Putamen (tissue), 1 donor: ENCODE results near the gene USP48.
"Not testable (repeated sequence)": the region's sequence is repeated elsewhere in the genome, so short reads cannot be mapped to it uniquely, and the experiment has no call there.

ENCODE experiments used
- DNase-seq: peaks from one replicate; pipeline ENCODE4 v3.0.0-alpha.2; 2016; ENCODE audit warnings: low spot score

Gene USP48

GRCh38 chr1:21634806-21635535 lies 148.0 kb downstream of the USP48 start:
- DNase-seq = no peak

GRCh38 chr1:21633992-21634805 lies 148.8 kb downstream of the USP48 start:
- no peak for DNase-seq

- DNase-seq = no peak
Measured at GRCh38 chr1:21633141-21633755, 149.7 kb downstream of the USP48 start.

DNA sequence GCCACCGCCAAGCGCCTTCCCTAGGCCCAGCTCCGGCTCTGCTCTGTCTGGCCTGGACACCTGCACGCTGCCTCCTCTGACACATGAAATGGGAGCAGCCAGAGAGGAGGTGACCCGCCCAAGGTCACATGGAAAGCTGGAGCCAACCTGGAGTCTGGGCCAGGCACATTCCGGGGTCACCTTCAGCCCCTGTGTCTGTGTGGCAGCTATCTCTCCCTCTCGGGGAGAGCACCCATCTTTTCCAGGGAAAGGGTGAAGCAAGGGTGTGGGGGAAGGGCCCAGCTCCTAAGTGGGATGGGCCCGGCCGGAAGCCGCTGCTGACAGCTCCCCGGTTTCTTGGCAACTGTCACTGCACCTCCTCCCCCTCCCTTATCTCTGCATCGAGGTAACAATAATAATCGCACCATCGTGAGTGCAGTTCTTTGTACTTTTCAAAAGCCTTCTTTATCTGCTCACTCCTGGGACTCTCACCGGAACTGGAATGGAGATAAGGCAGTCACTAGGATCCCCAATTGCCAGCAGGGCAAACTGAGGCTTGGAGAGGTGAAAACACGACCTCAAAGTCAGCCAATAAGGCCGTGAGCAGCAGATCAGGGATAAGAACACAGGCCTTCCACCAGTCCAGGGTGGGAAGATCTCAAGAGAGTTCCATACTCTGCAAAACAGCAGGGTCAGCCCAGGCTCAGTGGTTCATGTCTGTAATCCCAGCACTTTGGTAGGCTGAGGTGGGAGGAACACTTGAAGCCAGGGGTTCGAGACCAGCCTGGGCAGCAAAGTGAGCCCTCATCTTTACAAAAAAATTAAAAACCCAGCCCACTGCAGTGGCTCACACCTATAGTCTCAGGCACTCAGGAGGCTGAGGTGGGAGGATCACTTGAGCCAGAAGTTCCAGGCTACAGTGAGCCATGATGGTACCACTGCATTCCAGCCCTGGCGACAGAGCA lies 150.7 kb downstream of the USP48 start:
- peak; percentile 70 for DNase-seq

- not testable (repeated sequence) for DNase-seq
Measured at GRCh38 chr1:21631590-21631943, 151.4 kb downstream of the USP48 start.

DNA sequence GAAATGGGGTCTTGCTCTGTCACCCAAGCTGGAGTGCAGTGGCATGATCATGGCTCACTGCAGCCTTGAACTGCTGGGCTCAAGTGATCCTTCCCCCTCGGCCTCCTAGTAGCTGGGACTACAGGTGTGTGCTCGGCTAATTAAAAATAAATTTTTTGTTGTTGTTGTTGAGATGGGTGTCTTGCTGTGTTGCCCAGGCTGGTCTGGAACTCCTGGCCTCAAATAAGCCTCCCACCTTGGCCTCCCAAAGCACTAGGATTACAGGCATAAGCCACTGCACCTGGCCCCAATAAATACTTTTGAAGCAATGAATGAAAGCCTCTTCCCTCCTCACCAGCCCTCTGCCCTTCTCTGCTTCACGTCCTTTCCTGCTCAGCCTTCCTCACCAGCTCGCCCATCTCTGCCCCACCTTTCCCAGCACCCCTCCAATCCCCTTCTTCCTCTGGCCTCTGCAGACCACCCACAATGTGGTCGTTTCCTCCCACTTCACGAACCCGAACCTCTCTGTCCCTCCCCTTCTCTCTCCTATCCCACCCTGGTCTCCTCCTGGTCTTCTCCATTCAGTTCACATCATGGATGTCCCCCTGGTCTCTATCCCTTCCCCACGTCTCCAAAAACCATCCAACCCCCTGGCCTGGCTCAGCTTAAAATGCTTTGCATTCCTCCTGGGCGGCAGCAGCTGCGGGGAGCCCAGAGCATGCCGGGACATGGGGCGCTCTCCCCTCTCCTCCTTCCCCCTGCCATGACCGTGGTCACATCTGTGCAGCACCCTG lies 152.2 kb downstream of the USP48 start:
- no peak for DNase-seq

DNA sequence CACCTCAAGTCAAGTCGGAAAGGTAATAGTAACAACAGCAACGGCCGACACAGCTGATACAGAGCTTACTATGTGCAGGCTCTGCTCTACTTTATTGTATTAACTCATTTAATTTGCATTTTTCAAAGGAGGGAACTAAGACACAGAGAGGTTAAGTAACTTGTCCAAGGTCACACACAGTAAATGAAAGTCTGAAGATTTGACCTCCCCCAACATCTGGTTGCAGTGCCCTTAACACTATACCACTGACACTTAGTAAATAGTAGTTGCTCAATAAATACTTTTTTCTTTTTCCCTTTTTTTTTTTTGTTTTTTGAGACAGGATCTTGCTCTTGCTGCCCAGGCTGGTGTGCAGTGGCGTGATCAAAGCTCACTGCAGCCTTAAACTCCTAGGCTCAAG lies 153.0 kb downstream of the USP48 start:
- no peak for DNase-seq

- no peak for DNase-seq
Measured at GRCh38 chr1:21628798-21629393, 154.1 kb downstream of the USP48 start.
